ENCODE data around the gene NAGS.

NAGS gene

GRCh38 chr17:43986225-43986981, 18.0 kb upstream of the NAGS start:
- Histone ChIP-seq H3K27ac (ENCODE audit: extremely low read depth, low read depth, low read length) (no peak overlapping the region), H3K36me3 (ENCODE audit: control insufficient read depth in 2 of 2, insufficient read depth in 1 of 2, low read length in 2 of 2) (no peaks in the 10 kb centered on the region), H3K4me1 (ENCODE audit: control insufficient read depth, insufficient read depth, low read length) (no peaks in the 10 kb centered on the region; the same call in 1 of the 2 replicates), H3K9me3 (ENCODE audit: control insufficient read depth, insufficient read depth, low read depth, low read length) (no peaks in the 10 kb centered on the region), H3K4me3 (ENCODE audit: low read depth, low read length) (no peak overlapping the region)
- TF ChIP-seq ZNF629 (tag by site-specific recombination; IDR thresholded peaks at IDR 0.05) (no peak), ZBTB8A (tag by site-specific recombination; IDR thresholded peaks at IDR 0.05) (no peak), RBAK (tag by site-specific recombination; IDR thresholded peaks at IDR 0.05) (no peak), ZNF623 (tag by site-specific recombination; IDR thresholded peaks at IDR 0.05) (no peak), ZNF184 (tag by site-specific recombination; IDR thresholded peaks at IDR 0.05) (no peak), AEBP2 (tag by site-specific recombination; IDR thresholded peaks at IDR 0.05; ENCODE audit: borderline replicate concordance) (no peak), ZNF37A (tag by site-specific recombination; IDR thresholded peaks at IDR 0.05) (no peak), ZNF280C (tag by site-specific recombination; IDR thresholded peaks at IDR 0.05) (no peak), ZNF488 (tag by site-specific recombination; IDR thresholded peaks at IDR 0.05) (no peak), SALL2 (tag by site-specific recombination; IDR thresholded peaks at IDR 0.05; ENCODE audit: borderline replicate concordance) (no peak)
- ChIA-PET CTCF (interaction anchor here (0.6 to 2.5 kb wide), 5 partner anchors 9 to 142 kb away, joined by 3 to 15 read pairs (median 4); partner anchors contain the start of gene PPY), POLR2A (interaction anchor here (0.6 kb wide), 1 partner anchor 17 kb away, joined by 6 read pairs; no protein-coding TSS in a partner anchor)

- H3K9me3 ChIP-seq (ENCODE audit: control insufficient read depth, insufficient read depth, low read depth, low read length) = no peaks in the 10 kb centered on the region
- no peaks in the 10 kb centered on the region for H3K36me3 ChIP-seq (ENCODE audit: control insufficient read depth in 2 of 2, insufficient read depth in 1 of 2, low read length in 2 of 2)
- no peak overlapping the region for H3K4me3 ChIP-seq (ENCODE audit: low read depth, low read length)
- POLR2A ChIA-PET = no interaction called here
- H3K4me1 ChIP-seq (ENCODE audit: control insufficient read depth, insufficient read depth, low read length) = no peaks in the 10 kb centered on the region; the same call in 1 of the 2 replicates
- CTCF ChIA-PET = interaction anchor here (0.6 to 2.5 kb wide), 7 partner anchors 8 to 143 kb away, joined by 3 to 15 read pairs (median 4); partner anchors contain the start of gene PPY
- no peak overlapping the region for H3K27ac ChIP-seq (ENCODE audit: extremely low read depth, low read depth, low read length)
- TF ChIP-seq ZNF114 (tag by site-specific recombination; IDR thresholded peaks at IDR 0.05) (no peak), ZNF548 (tag by site-specific recombination; IDR thresholded peaks at IDR 0.05) (peak; percentile 68)
Observed at GRCh38 chr17:43987131-43988021, 17.0 kb upstream of the NAGS start.

- ChIA-PET POLR2A (no interaction called here), CTCF (interaction anchor here (0.6 to 2.5 kb wide), 5 partner anchors 37 to 320 kb away, joined by 3 to 15 read pairs (median 3); partner anchors contain the start of gene PPY)
- TF ChIP-seq PBX3 (CRISPR knock-in tag; IDR thresholded peaks at IDR 0.05) (no peak), ZNF138 (tag by site-specific recombination; IDR thresholded peaks at IDR 0.05; ENCODE audit: borderline replicate concordance) (no peak), ZBTB20 (tag by site-specific recombination; IDR thresholded peaks at IDR 0.05) (peak; percentile 40; the same call in 1 of the 2 replicates), ZBTB1 (tag by site-specific recombination; IDR thresholded peaks at IDR 0.05) (no peak), ZNF391 (tag by site-specific recombination; IDR thresholded peaks at IDR 0.05; ENCODE audit: borderline replicate concordance, low read depth) (no peak), GLI2 (tag by site-specific recombination; IDR thresholded peaks at IDR 0.05; ENCODE audit: borderline replicate concordance, low read depth) (no peak), ZNF623 (tag by site-specific recombination; IDR thresholded peaks at IDR 0.05) (no peak)
- Histone ChIP-seq H3K4me3 (ENCODE audit: low read depth, low read length) (no peak overlapping the region), H3K27ac (ENCODE audit: extremely low read depth, low read depth, low read length) (no peak overlapping the region), H3K36me3 (ENCODE audit: control insufficient read depth in 2 of 2, insufficient read depth in 1 of 2, low read length in 2 of 2) (no peaks in the 10 kb centered on the region), H3K4me1 (ENCODE audit: control insufficient read depth, insufficient read depth, low read length) (no peaks in the 10 kb centered on the region; the same call in 1 of the 2 replicates), H3K9me3 (ENCODE audit: control insufficient read depth, insufficient read depth, low read depth, low read length) (no peaks in the 10 kb centered on the region)
Observed at GRCh38 chr17:43988301-43988700, 16.1 kb upstream of the NAGS start.

Measured in HEK293 (cell line).